WTC11 (cell line): ENCODE data around the gene ATF7. TPM values are rescaled to one million over a fixed set of nuclear protein-coding genes. Genes with fewer than 3 reads are reported as not detected.
A peak's percentile ranks its signal among the peaks of the same experiment; 100 is the strongest.

ENCODE experiments used
- ATAC-seq: fragments of 200-7000 bp; cut with Tn5 transposase; 2 replicates; pipeline ENCODE4 v1.10.0; 2021; ENCODE audit warnings: mild to moderate bottlenecking, moderate library complexity
- CTCF ChIA-PET: fragments of 300-600 bp; sonication (Branson Sonifier 250); formaldehyde crosslinking; loops from one replicate; lab custom pipeline; 2021; ENCODE audit warnings: antibody characterized with exemption; lab: Charles Lee
- POLR2A ChIA-PET: fragments of 350-600 bp; sonication (Branson Sonifier 250); formaldehyde crosslinking; loops from one replicate; lab custom pipeline; 2021; ENCODE audit warnings: antibody characterized with exemption; lab: Charles Lee
- DNase-seq: peaks from one replicate; pipeline ENCODE4 v3.0.0; 2021; ENCODE audit warnings: low spot score
- H3K27ac Mint-ChIP-seq: 2 replicates; pipeline ENCODE4 v1.8.0; 2021; ENCODE audit warnings: mixed read lengths
- H3K27me3 Mint-ChIP-seq: 2 replicates; pipeline ENCODE4 v1.8.0; 2021; ENCODE audit warnings: low read depth, mild to moderate bottlenecking, moderate library complexity, mixed read lengths
- H3K36me3 Mint-ChIP-seq: 2 replicates; pipeline ENCODE4 v1.8.0; 2021; ENCODE audit warnings: mixed read lengths
- H3K4me1 Mint-ChIP-seq: 2 replicates; pipeline ENCODE4 v1.8.0; 2022; ENCODE audit warnings: mixed read lengths
- H3K4me3 Mint-ChIP-seq: 2 replicates; pipeline ENCODE4 v1.8.0; 2021; ENCODE audit warnings: mild to moderate bottlenecking, moderate library complexity, mixed read lengths
- H3K9me3 Mint-ChIP-seq: 2 replicates; pipeline ENCODE4 v1.8.0; 2021; ENCODE audit warnings: mixed read lengths
- ARID4B ChIP-seq: sonication (generic); formaldehyde crosslinking; IDR thresholded peaks from 2 replicates; pipeline ENCODE4 v1.8.0; 2023; ENCODE audit warnings: missing genetic modification reagents, mild to moderate bottlenecking, borderline replicate concordance
- ATF1 ChIP-seq: sonication (generic); formaldehyde crosslinking; IDR thresholded peaks from 2 replicates; pipeline ENCODE4 v1.8.1; 2023; ENCODE audit warnings: mild to moderate bottlenecking, moderate library complexity, missing genetic modification reagents
- CTCF ChIP-seq: fragments of 200-600 bp; IDR thresholded peaks from 2 replicates; pipeline ENCODE4 v1.8.0; 2022; ENCODE audit warnings: antibody characterized with exemption
- ELF4 ChIP-seq: sonication (generic); formaldehyde crosslinking; IDR thresholded peaks from 2 replicates; pipeline ENCODE4 v1.8.1; 2022; ENCODE audit warnings: low read depth, mild to moderate bottlenecking, moderate library complexity, missing genetic modification reagents
- ETV6 ChIP-seq: sonication (generic); formaldehyde crosslinking; IDR thresholded peaks from 2 replicates; pipeline ENCODE4 v1.8.1; 2022; ENCODE audit warnings: mild to moderate bottlenecking, missing genetic modification reagents
- FOXJ3 ChIP-seq: sonication (generic); formaldehyde crosslinking; IDR thresholded peaks from 2 replicates; pipeline ENCODE4 v1.9.0; 2021; ENCODE audit warnings: missing genetic modification reagents, mild to moderate bottlenecking, borderline replicate concordance
- FOXK1 ChIP-seq: sonication (generic); formaldehyde crosslinking; IDR thresholded peaks from 2 replicates; pipeline ENCODE4 v1.8.0; 2022; ENCODE audit warnings: mild to moderate bottlenecking, moderate library complexity, missing genetic modification reagents
- IRF1 ChIP-seq: sonication (generic); formaldehyde crosslinking; IDR thresholded peaks from 2 replicates; pipeline ENCODE4 v1.8.0; 2023; ENCODE audit warnings: missing genetic modification reagents
- NFATC4 ChIP-seq: fragments of 250-450 bp; sonication (Bioruptor Pico); IDR thresholded peaks from 2 replicates; pipeline ENCODE4 v1.9.0; 2021; ENCODE audit warnings: mild to moderate bottlenecking
- NR3C1 ChIP-seq: sonication (generic); formaldehyde crosslinking; conservative IDR thresholded peaks from 2 replicates; pipeline ENCODE4 v1.8.1; 2023; ENCODE audit warnings: low read depth, mild to moderate bottlenecking, missing genetic modification reagents
- RELA ChIP-seq: sonication (generic); formaldehyde crosslinking; IDR thresholded peaks from 2 replicates; pipeline ENCODE4 v1.8.1; 2022; ENCODE audit warnings: missing genetic modification reagents, mild to moderate bottlenecking, borderline replicate concordance
- RORB ChIP-seq: fragments of 250-450 bp; sonication (Bioruptor Pico); IDR thresholded peaks from 2 replicates; pipeline ENCODE4 v1.9.0; 2021; ENCODE audit warnings: mild to moderate bottlenecking
- TP53 ChIP-seq: sonication (generic); formaldehyde crosslinking; IDR thresholded peaks from 2 replicates; pipeline ENCODE4 v1.8.1; 2023; ENCODE audit warnings: mild to moderate bottlenecking, missing genetic modification reagents
- ZBTB43 ChIP-seq: sonication (generic); formaldehyde crosslinking; IDR thresholded peaks from 2 replicates; pipeline ENCODE4 v1.8.1; 2023; ENCODE audit warnings: mild to moderate bottlenecking, missing genetic modification reagents
- ZNF263 ChIP-seq: sonication (generic); formaldehyde crosslinking; IDR thresholded peaks from 2 replicates; pipeline ENCODE4 v1.8.1; 2022; ENCODE audit warnings: low read depth, mild to moderate bottlenecking, moderate library complexity, missing genetic modification reagents
- ZNF425 ChIP-seq: fragments of 250-450 bp; sonication (Bioruptor Pico); conservative IDR thresholded peaks from 2 replicates; pipeline ENCODE4 v1.9.0; 2021; ENCODE audit warnings: mild to moderate bottlenecking
- total RNA-seq: library from RNA; stranded (reverse); gene quantifications from 3 replicates; pipeline ENCODE4 v1.2.3, GENCODE V29; 2021

Gene ATF7
- total RNA-seq, 1 experiment from 2014 or later: 16.3 TPM

GRCh38 chr12:53479331-53479730 is 146.9 kb downstream of the ATF7 start (continued):
- no peak for TF ChIP-seq IRF1 (CRISPR knock-in tag)

GRCh38 chr12:53478865-53479264 is 147.3 kb downstream of the ATF7 start:
- H3K9me3 Mint-ChIP-seq: no peaks in the 10 kb centered on the region
- POLR2A ChIA-PET: interaction anchor here (0.6 kb wide), 1 partner anchor 180 kb away, joined by 3 read pairs; the partner anchor contains the start of gene MYG1
- no peak for DNase-seq
- H3K4me3 Mint-ChIP-seq: no peak overlapping the region
- H3K4me1 Mint-ChIP-seq: peaks cover 45% of the 10 kb centered on the region
- no peak for ATAC-seq
- H3K36me3 Mint-ChIP-seq: peaks cover 72% of the 10 kb centered on the region
- CTCF ChIA-PET: interaction anchor here (0.7 to 8.1 kb wide), 6 partner anchors 22 to 158 kb away, joined by 3 to 99 read pairs (median 3); partner anchors contain the start of genes AAAS, NPFF, SP1 and TARBP2
- TF ChIP-seq FOXJ3 (no peak), ARID4B (CRISPR knock-in tag) (no peak), ZBTB43 (CRISPR knock-in tag) (no peak), NR3C1 (CRISPR knock-in tag) (no peak), ZNF263 (CRISPR knock-in tag) (no peak), RORB (CRISPR knock-in tag) (no peak)
- H3K27ac Mint-ChIP-seq: peak overlapping the region; percentile 76; the same call in 1 of the 2 replicates
- no peaks in the 10 kb centered on the region for H3K27me3 Mint-ChIP-seq

GRCh38 chr12:53476769-53477209 is 149.4 kb downstream of the ATF7 start:
- ATAC-seq: peak; percentile 69
- TF ChIP-seq CTCF (peak; percentile 27; the same call in 1 of the 2 replicates), RELA (CRISPR knock-in tag) (no peak)
- TF ChIP-seq, all 79 proteins: peak for 1
- Mint-ChIP-seq H3K9me3 (no peaks in the 10 kb centered on the region), H3K27ac (peak overlapping the region; percentile 89), H3K4me1 (peaks cover 43% of the 10 kb centered on the region), H3K27me3 (no peaks in the 10 kb centered on the region), H3K4me3 (no peak overlapping the region), H3K36me3 (peaks cover 81% of the 10 kb centered on the region)
- DNase-seq: no peak
- CTCF ChIA-PET: interaction anchor here (0.7 to 8.1 kb wide), 27 partner anchors 8 to 199 kb away, joined by 3 to 99 read pairs (median 4); partner anchors contain the start of genes AAAS, AMHR2, ATP5MC2 and MAP3K12
- POLR2A ChIA-PET: interaction anchor here (0.8 kb wide), 1 partner anchor 21 kb away, joined by 4 read pairs; no protein-coding TSS in a partner anchor

GRCh38 chr12:53474819-53475218 is 151.4 kb downstream of the ATF7 start:
- peaks cover 89% of the 10 kb centered on the region for H3K36me3 Mint-ChIP-seq
- no peak for DNase-seq
- CTCF ChIA-PET: interaction anchor here (0.6 to 2.4 kb wide), 5 partner anchors 10 to 54 kb away, joined by 3 to 15 read pairs (median 3); partner anchors contain the start of gene TARBP2
- POLR2A ChIA-PET: interaction anchor here (0.6 to 1.4 kb wide), 5 partner anchors 13 to 188 kb away, joined by 3 to 4 read pairs (median 4); no protein-coding TSS in a partner anchor
- no peaks in the 10 kb centered on the region for H3K27me3 Mint-ChIP-seq
- peaks cover 43% of the 10 kb centered on the region for H3K4me1 Mint-ChIP-seq
- no peaks in the 10 kb centered on the region for H3K9me3 Mint-ChIP-seq
- no peak overlapping the region for H3K4me3 Mint-ChIP-seq
- H3K27ac Mint-ChIP-seq: peak overlapping the region; percentile 86
- no peak for ATAC-seq
- TF ChIP-seq FOXK1 (CRISPR knock-in tag) (no peak), ZBTB43 (CRISPR knock-in tag) (no peak), ETV6 (CRISPR knock-in tag) (no peak), ATF1 (no peak), ZNF425 (CRISPR knock-in tag) (no peak), ELF4 (CRISPR knock-in tag) (no peak), IRF1 (CRISPR knock-in tag) (no peak), TP53 (CRISPR knock-in tag) (no peak), NFATC4 (CRISPR knock-in tag) (no peak)
